SH-SY5Y (cell line): ENCODE results near the gene NOTUM.

Experiments used
- GATA2 ChIP-seq: IDR thresholded peaks from 2 replicates; pipeline ENCODE4 v1.6.1; 2011; ENCODE audit warnings: mild to moderate bottlenecking, low read depth, low read length
- GATA3 ChIP-seq: IDR thresholded peaks from 2 replicates; pipeline ENCODE4 v1.6.1; 2011; ENCODE audit warnings: low read depth, mild to moderate bottlenecking, low read length, moderate library complexity

DNA sequence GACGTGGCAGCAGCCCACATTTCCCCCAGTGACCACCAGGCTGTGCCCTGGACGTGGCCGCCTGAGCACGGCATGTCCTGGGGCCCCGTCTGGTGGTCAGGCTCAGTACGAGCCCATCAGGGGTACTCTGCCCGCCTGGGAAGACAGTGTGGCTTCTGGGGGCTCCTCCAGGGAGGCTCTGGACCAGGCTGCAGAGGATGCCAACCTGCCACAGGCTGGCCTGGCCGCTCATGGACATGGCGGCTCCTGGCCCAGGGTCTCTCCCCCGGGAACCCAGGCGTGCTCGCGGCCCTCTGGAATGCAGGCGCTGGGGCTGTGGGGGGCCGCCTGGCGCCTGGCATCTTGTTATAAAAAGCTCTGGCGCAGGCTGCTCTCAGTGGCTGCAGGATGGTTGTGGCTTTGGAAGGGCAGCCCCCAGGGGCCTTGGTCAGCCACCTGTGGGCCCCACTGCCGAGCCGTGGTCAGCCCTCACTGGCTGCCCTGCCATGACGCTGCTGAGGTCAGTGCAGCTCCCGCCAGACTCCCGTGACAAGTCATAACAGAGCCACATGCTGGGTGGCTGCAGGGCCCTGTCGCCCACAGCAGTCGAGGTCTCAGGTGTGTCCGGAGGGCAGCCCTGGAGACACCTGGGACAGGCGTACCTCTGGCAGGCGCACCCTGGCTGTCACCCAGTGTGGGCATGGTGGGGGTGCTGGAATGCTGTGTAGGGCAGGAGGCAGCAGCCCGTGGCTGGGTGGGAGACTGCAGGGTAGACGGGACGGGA is 46.7 kb upstream of the NOTUM start:
- TF ChIP-seq GATA2 (no peak), GATA3 (no peak)
